Progenitor cell of endocrine pancreas (in vitro differentiated cells): ENCODE measurements around the gene C22orf39. TPM values are rescaled to one million over a fixed set of nuclear protein-coding genes. Genes with fewer than 3 reads are reported as not detected.

Experiments
- DNase-seq: peaks from one replicate; pipeline ENCODE4 v3.0.0; 2021; ENCODE audit warnings: low spot score; ENCODE audit not compliant: unreplicated experiment
- H3K27ac Mint-ChIP-seq: 2 replicates; pipeline ENCODE4 v1.8.0; 2021; ENCODE audit warnings: mild to moderate bottlenecking, moderate library complexity, mixed read lengths
- H3K27me3 Mint-ChIP-seq: 2 replicates; pipeline ENCODE4 v1.8.0; 2021; ENCODE audit warnings: mixed read lengths
- H3K36me3 Mint-ChIP-seq: 2 replicates; pipeline ENCODE4 v1.8.0; 2022; ENCODE audit warnings: mixed read lengths; ENCODE audit not compliant: insufficient read depth
- H3K4me1 Mint-ChIP-seq: 2 replicates; pipeline ENCODE4 v1.8.0; 2021; ENCODE audit warnings: low read depth, mixed read lengths
- H3K4me3 Mint-ChIP-seq: 2 replicates; pipeline ENCODE4 v1.8.0; 2021; ENCODE audit warnings: low read depth, mild to moderate bottlenecking, moderate library complexity, mixed read lengths
- H3K9me3 Mint-ChIP-seq: 2 replicates; pipeline ENCODE4 v1.8.0; 2021; ENCODE audit warnings: low read depth, mixed read lengths
- total RNA-seq: library from RNA; stranded (reverse); gene quantifications from 2 replicates; pipeline ENCODE4 v1.2.1, GENCODE V29; 2021
- TF ChIP-seq, protein P1 (sequence below): fragments of 200-600 bp; sonication (generic); IDR thresholded peaks from one replicate; pipeline ENCODE4 v1.5.0; 2021; ENCODE audit warnings: antibody characterized with exemption, mild to moderate bottlenecking; ENCODE audit not compliant: unreplicated experiment

C22orf39 gene
- total RNA-seq, 1 donor from 2014 or later, result 28.8 TPM

DNA sequence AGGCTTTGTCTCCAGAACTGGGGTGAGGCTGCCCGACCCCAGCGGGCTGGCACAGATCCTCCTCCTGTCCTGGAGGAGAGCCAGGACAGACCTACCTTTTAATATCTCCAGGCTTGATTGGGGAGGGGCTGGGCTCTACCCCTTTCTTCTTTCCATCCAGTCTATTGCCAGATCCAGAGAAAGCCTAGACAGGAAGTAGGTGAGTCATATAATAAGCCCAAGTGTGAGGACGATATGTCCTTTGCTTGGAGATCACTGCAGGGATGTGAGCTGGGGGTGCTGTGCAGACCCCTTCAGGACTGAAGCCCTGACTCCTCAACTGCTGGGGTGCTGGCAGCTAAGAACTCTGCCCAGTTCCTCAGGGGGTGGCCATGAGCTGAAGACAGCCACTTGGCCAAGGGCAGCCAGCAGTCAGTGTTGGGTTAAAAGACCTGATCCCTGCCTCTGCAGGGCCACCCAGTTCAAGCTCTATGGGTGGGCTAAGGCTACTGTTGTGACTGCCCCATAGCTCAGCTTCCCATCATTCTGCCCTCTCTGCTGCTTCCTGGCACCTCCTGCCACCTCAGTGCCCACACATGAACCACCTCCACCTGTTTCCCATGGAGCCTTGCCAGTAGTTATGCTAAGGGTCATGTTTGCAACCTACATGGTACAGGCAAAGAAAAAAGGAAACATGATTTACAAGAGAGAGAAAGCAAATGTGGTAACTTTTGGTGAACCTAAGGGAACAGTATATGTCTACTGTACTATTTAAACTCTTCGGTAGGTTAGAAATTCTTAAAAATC, 8.3 kb upstream of the C22orf39 start:
- H3K4me1 Mint-ChIP-seq, result no peaks in the 10 kb centered on the region
- H3K27me3 Mint-ChIP-seq, result no peaks in the 10 kb centered on the region
- peaks cover 17% of the 10 kb centered on the region for H3K36me3 Mint-ChIP-seq
- H3K4me3 Mint-ChIP-seq, result no peak overlapping the region
- H3K9me3 Mint-ChIP-seq, result no peaks in the 10 kb centered on the region
- H3K27ac Mint-ChIP-seq, result no peak overlapping the region
- DNase-seq, result no peak
- TF ChIP-seq, protein P1, sequence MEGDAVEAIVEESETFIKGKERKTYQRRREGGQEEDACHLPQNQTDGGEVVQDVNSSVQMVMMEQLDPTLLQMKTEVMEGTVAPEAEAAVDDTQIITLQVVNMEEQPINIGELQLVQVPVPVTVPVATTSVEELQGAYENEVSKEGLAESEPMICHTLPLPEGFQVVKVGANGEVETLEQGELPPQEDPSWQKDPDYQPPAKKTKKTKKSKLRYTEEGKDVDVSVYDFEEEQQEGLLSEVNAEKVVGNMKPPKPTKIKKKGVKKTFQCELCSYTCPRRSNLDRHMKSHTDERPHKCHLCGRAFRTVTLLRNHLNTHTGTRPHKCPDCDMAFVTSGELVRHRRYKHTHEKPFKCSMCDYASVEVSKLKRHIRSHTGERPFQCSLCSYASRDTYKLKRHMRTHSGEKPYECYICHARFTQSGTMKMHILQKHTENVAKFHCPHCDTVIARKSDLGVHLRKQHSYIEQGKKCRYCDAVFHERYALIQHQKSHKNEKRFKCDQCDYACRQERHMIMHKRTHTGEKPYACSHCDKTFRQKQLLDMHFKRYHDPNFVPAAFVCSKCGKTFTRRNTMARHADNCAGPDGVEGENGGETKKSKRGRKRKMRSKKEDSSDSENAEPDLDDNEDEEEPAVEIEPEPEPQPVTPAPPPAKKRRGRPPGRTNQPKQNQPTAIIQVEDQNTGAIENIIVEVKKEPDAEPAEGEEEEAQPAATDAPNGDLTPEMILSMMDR, result no peak

DNA sequence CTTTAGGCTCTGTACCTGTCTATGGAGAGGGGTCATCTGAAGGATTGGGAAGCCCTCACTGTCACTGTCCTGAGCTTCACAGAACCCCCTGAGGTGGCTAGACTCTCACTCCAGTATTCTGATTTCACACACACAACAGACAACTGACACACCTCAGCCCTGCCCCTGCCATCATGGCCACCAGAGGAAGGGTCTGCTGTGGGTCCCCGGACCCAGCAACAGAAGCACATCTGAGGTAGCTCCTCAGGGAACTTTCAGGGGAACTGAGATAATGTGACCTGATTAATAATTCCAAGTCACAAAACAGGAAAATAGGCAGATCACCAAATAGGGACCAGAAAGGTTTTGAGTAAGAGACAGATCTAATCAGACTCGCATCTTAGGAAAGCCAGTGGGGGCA, 7.5 kb upstream of the C22orf39 start:
- Mint-ChIP-seq H3K4me1 (no peaks in the 10 kb centered on the region), H3K9me3 (no peaks in the 10 kb centered on the region), H3K27ac (no peak overlapping the region), H3K27me3 (no peaks in the 10 kb centered on the region), H3K4me3 (no peak overlapping the region), H3K36me3 (peaks cover 17% of the 10 kb centered on the region)
- TF ChIP-seq, protein P1, result no peak
- no peak for DNase-seq

DNA sequence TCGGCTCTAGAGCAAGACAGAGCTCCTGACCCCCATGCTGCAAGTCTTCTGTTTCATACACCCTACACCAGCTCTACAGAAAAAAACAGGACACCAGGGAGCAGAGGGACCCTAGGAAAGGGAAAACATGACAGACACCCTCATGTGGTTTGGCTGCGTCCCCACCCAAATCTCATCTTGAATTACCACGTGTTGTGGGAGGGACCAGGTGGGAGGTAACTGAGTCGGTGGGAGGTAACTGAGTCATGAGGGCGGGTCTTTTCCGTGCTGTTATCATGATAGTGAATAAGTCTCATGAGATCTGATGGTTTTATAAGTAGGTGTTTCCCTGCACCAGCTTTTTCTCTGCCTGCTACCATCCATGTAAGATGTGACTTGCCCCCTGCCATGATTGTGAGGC, 6.6 kb upstream of the C22orf39 start:
- Mint-ChIP-seq H3K27me3 (no peaks in the 10 kb centered on the region), H3K36me3 (peaks cover 17% of the 10 kb centered on the region), H3K27ac (no peak overlapping the region), H3K9me3 (no peaks in the 10 kb centered on the region), H3K4me1 (no peaks in the 10 kb centered on the region), H3K4me3 (no peak overlapping the region)
- DNase-seq, result no peak
- TF ChIP-seq, protein P1, result no peak

DNA sequence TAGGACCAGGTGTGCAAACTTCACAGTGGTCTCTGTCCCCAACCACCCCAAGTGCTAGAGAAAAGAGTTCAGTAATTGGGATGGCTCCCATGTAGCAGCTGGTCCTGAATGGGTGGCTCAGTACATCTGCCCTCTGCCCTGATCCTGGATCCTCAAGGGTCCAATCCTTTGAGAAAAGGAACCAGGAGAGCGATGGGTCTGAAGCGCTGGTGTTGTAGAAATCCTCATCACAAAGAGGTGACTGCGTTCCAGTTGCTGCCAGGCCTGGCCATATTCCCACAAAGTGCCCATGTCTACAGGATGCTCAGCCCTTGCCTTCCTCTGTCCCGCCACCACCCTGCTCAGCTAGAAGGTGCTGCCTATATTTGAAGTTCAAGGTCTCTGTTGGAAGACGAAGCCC, 6.2 kb upstream of the C22orf39 start:
- DNase-seq, result no peak
- no peaks in the 10 kb centered on the region for H3K9me3 Mint-ChIP-seq

DNA sequence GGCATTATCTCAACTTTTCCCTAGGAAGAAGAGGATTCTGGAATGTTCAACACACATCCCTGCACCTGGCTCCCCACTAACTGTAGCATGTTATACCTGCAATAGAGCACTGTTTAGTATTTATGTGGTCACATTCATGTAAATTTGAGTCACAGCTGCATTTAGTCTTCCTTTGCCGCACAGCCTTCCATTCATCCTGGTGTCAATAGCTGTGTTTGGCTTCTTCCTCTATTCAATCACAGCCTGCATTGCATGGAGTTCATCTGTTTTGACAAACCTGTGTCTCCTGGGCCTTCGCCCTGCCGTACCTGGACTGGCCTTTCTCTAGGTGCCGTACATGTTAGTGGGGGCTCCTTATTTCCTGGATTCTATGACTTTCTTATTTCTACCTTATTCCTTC, 4.1 kb upstream of the C22orf39 start:
- peaks cover 10% of the 10 kb centered on the region for H3K4me1 Mint-ChIP-seq
- H3K27me3 Mint-ChIP-seq, result no peaks in the 10 kb centered on the region
- TF ChIP-seq, protein P1, result no peak
- H3K36me3 Mint-ChIP-seq, result peaks cover 15% of the 10 kb centered on the region
- H3K27ac Mint-ChIP-seq, result no peak overlapping the region
- DNase-seq, result no peak
- no peak overlapping the region for H3K4me3 Mint-ChIP-seq
- no peaks in the 10 kb centered on the region for H3K9me3 Mint-ChIP-seq

More for the DNA sequence above, 6.2 kb upstream of the C22orf39 start:
- Mint-ChIP-seq H3K4me1 (peaks cover under 1% of the 10 kb centered on the region), H3K36me3 (peaks cover 17% of the 10 kb centered on the region), H3K4me3 (no peak overlapping the region), H3K27ac (no peak overlapping the region), H3K27me3 (no peaks in the 10 kb centered on the region)
- TF ChIP-seq, protein P1, result no peak
